Omental fat pad (tissue), 4 donors: ENCODE measurements around the gene TTC28. TPM values are rescaled to one million over a fixed set of nuclear protein-coding genes. Genes with fewer than 3 reads are reported as not detected.
"Not testable (repeated sequence)": the region's sequence is repeated elsewhere in the genome, so short reads cannot be mapped to it uniquely, and the experiment has no call there.

Source experiments
- ATAC-seq: fragments of 150-250 bp; one replicate; pipeline ENCODE4 v1.9.1; 2016; ENCODE audit warnings: mild to moderate bottlenecking, moderate library complexity; ENCODE audit not compliant: low FRiP score
- DNase-seq: peaks from one replicate; pipeline ENCODE4 v3.0.0-alpha.2; 2019; ENCODE audit warnings: low spot score
- total RNA-seq, 4 donors: library from RNA; depleted of rRNA; stranded (reverse); fragments of >200 nt; gene quantifications; one replicate each; pipeline ENCODE4 v1.1.0, GENCODE V29; 2016
- TF ChIP-seq, protein P1 (sequence below), 3 donors: fragments of 450-650 bp; IDR thresholded peaks; one replicate each; pipeline ENCODE4 v1.5.1; 2016 to 2017; ENCODE audit warnings: antibody characterized with exemption in 3 of 3, mild to moderate bottlenecking in 3 of 3, moderate library complexity in 2 of 3

The TTC28 gene
- total RNA-seq, 4 donors from 2014 or later: 28.6 to 103 (median 50.6) TPM

DNA sequence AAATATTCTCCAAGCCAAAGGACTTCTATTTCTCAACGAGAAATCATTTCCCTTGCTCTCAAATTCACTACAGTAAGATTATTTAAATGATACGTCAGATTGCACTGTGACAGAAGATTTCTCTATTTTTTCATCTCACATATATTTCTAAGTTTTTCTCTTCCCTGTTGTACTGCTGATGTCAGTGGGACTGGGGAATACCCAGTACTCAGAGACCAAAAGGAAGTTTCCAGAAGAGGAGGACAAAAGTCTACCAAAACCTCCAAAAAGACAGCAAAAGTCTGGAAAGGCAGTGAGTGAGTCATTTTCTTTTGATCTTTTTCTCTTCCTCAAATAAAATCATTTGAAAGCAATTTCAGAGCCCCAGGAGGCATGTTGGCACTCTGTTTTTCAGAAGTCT lies 610.8 kb downstream of the TTC28 start:
- ATAC-seq (no peak), DNase-seq (no peak)
- TF ChIP-seq, protein P1, sequence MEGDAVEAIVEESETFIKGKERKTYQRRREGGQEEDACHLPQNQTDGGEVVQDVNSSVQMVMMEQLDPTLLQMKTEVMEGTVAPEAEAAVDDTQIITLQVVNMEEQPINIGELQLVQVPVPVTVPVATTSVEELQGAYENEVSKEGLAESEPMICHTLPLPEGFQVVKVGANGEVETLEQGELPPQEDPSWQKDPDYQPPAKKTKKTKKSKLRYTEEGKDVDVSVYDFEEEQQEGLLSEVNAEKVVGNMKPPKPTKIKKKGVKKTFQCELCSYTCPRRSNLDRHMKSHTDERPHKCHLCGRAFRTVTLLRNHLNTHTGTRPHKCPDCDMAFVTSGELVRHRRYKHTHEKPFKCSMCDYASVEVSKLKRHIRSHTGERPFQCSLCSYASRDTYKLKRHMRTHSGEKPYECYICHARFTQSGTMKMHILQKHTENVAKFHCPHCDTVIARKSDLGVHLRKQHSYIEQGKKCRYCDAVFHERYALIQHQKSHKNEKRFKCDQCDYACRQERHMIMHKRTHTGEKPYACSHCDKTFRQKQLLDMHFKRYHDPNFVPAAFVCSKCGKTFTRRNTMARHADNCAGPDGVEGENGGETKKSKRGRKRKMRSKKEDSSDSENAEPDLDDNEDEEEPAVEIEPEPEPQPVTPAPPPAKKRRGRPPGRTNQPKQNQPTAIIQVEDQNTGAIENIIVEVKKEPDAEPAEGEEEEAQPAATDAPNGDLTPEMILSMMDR (IDR thresholded peaks at IDR 0.05): no peak

DNA sequence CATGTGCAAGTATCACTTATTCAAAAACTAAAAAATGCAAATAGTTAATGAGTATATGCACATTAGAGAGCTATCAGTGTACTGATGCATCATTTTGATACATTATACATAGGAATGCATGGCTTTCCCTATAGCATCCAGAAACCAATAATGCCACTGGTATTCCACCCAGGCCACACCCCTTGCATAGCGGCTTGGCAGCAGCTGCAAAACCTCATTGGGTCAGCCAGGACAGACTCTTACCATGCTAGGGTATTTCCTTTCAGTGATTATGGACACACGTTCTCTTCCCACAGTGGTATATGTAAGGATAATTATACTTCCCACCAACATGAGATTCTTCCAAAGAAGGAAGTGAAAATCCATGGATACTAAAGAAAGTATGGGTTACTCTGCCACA lies 614.7 kb downstream of the TTC28 start:
- TF ChIP-seq, protein P1 (IDR thresholded peaks at IDR 0.05): no peak
- ATAC-seq: no peak
- no peak for DNase-seq

DNA sequence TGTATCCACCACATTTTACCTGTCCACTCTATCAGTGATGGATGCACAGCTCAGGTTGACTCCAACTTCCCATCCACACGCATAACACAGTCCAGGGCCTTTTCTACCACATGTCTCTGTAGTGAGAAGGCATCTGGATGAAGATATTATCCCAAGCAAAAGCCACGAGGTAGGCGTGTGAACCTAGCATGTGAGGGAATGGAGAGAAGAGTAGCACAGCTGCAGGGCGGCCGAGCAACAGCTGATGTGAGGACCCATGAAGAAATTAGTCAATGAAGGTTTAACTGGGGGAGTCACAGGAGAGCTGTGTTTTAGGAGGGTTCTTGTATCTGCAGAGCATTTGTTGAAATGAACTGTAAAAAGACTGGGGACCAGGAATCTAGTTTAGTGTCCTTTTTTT lies 616.0 kb downstream of the TTC28 start:
- ATAC-seq (no peak), DNase-seq (no peak)
- TF ChIP-seq, protein P1 (IDR thresholded peaks at IDR 0.05): no peak

DNA sequence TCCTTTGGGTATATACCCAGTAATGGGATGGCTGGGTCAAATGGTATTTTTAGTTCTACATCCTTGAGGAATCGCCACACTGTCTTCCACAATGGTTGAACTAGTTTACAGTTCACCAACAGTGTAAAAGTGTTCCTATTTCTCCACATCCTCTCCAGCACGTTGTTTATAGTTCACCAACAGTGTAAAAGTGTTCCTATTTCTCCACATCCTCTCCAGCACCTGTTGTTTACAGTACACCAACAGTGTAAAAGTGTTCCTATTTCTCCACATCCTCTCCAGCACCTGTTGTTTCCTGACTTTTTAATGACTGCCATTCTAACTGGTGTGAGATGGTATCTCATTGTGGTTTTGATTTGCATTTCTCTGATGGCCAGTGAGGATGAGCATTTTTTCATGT lies 619.0 kb downstream of the TTC28 start:
- DNase-seq, ATAC-seq: not testable (repeated sequence)

DNA sequence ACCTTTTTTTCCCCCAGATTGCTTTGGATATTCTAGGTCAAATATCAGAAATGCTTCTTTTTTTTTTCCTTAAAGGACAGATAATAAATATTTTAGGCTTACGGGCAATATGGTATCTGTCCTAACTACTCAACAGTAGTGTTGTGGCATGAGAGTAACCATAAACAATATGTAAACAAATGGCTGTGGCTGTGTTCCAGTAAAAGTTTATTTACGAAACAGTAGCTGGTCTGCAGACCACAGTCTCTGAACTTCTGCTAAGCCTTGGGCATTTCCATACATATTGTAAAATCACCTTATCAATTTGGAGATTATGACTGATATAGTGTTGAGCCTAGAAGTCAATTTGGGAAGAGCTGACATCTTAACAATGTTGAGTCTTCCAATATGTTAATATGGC lies 621.6 kb downstream of the TTC28 start:
- ATAC-seq (no peak), DNase-seq (no peak)
- TF ChIP-seq, protein P1 (IDR thresholded peaks at IDR 0.05): no peak

DNA sequence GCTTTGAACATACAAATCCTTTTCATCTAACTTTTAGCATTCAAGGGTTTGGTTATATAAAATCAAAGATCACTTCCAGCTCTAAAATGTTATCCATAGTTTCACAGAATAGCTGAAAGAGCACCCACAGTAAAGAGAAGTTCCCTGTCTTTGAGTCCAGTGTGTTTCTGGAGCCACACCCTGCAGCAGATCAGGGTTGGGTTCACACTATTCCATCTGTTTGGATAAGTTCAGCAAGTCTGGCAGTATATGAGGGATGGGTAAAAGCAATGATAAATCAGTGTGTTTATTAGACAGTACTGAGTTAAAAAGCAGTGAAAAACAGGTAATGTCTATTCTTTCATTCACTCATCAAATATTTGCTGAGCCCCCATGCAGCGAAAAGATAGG lies 624.8 kb downstream of the TTC28 start:
- TF ChIP-seq, protein P1 (IDR thresholded peaks at IDR 0.05): no peak
- DNase-seq (no peak), ATAC-seq (no peak)

DNA sequence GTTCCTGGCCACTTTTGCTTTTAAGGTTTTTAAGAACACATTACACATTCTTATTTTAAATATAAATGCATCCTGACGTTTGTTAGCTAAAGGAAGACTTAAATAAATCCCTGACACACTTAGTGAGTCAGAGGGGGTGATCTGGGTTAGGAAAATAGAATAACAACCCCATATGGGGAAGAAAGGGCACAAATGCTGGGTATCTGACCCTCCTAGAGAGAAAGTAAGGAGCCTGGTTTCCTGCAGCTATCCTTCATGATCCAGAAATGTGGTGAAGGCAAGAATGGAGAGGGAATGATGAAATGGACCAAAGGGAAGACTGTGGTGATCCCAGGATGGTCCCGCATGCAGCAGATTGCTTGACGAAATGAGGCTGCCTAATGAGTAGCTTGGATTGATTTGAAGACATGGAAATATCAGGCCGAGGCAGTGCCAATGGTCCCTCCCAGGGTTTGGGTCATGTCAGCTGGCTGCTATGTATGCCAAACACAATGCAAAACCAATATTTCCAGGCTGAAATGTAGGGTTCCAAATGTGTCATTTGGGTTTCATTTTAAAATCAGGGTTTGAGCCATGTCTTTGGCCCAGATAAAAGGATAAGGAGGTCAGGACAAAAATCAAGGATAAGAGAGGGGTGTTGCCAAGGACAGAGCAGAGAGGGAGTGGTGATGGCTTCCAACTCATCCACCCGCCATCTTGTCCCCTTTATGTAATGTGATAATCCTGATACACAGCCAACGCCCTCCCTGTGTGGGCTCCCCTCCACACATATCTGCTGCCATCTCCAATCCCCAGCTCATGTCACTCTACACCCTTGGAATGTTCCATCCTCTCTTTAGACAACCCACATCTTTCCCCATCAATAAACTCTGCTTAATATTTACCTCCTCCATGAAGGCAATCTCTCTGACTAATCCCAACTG lies 625.5 kb downstream of the TTC28 start:
- TF ChIP-seq, protein P1 (IDR thresholded peaks at IDR 0.05): no peak
- DNase-seq (no peak), ATAC-seq (no peak)
